Loucy (cell line): Measurements from ENCODE around the gene CASZ1.

ENCODE experiments used
- CTCF ChIP-seq: fragments of 200-600 bp; sonication (generic); conservative IDR thresholded peaks from 2 replicates; pipeline ENCODE4 v1.5.1; 2014; ENCODE audit warnings: mild to moderate bottlenecking, antibody characterized with exemption, low read length
- EZH2phosphoT487 ChIP-seq: fragments of 200-600 bp; IDR thresholded peaks from 2 replicates; pipeline ENCODE4 v1.6.1; 2018; ENCODE audit warnings: antibody characterized with exemption, mild to moderate bottlenecking, moderate library complexity, borderline replicate concordance

- TF ChIP-seq CTCF, result no peak
- no peak for TF ChIP-seq EZH2phosphoT487
These were observed 139.2 kb downstream of the CASZ1 start for GRCh38 chr1:10657088-10657847.
